Fibroblast of lung (primary cell): ENCODE measurements around the gene TOPORS. TPM values are rescaled to one million over a fixed set of nuclear protein-coding genes. Genes with fewer than 3 reads are reported as not detected.
A peak's percentile ranks its signal among the peaks of the same experiment; 100 is the strongest.

Source experiments
- DNase-seq, 2 donors: peaks; one replicate each; pipeline versions ENCODE4 v3.0.0 to v3.0.0-alpha.2; 2010; ENCODE audit warnings: low read depth in 2 of 2
- H2AFZ ChIP-seq: 2 replicates; pipeline ENCODE4 v1.5.1; 2012; ENCODE audit warnings: low read length, control low read depth, inconsistent platforms
- H3K27ac ChIP-seq: 2 replicates; pipeline ENCODE4 v1.5.1; 2011; ENCODE audit warnings: low read length, control low read depth; ENCODE audit not compliant: insufficient read depth
- H3K27me3 ChIP-seq: 2 replicates; pipeline ENCODE4 v1.5.1; 2011; ENCODE audit warnings: mild to moderate bottlenecking, low read length; ENCODE audit not compliant: control insufficient read depth, insufficient read depth
- H3K36me3 ChIP-seq: 2 replicates; pipeline ENCODE4 v1.5.1; 2011; ENCODE audit warnings: low read length; ENCODE audit not compliant: control insufficient read depth, insufficient read depth
- H3K4me1 ChIP-seq: 2 replicates; pipeline ENCODE4 v1.5.1; 2011; ENCODE audit warnings: low read length; ENCODE audit not compliant: control insufficient read depth, insufficient read depth; ENCODE audit errors: extremely low read depth
- H3K4me2 ChIP-seq: 2 replicates; pipeline ENCODE4 v1.5.1; 2011; ENCODE audit warnings: low read length, control low read depth; ENCODE audit not compliant: insufficient read depth; ENCODE audit errors: extremely low read depth
- H3K4me3 ChIP-seq, 4 experiments: fragments of 200-600 bp in 1 of 4; sonication (generic) in 1 of 4; replicated peaks in 1 of 4; 2 replicates each; pipeline ENCODE4 v1.5.1; 2011 to 2016; ENCODE audit warnings: low read length in 4 of 4, low read depth in 3 of 4, mild to moderate bottlenecking in 3 of 4, control low read depth in 2 of 4, inconsistent platforms in 1 of 4, mixed read lengths in 1 of 4; ENCODE audit not compliant: insufficient read depth in 1 of 4; ENCODE audit errors: control extremely low read depth in 1 of 4
- H3K79me2 ChIP-seq: 2 replicates; pipeline ENCODE4 v1.5.1; 2012; ENCODE audit warnings: mild to moderate bottlenecking, low read length, inconsistent platforms; ENCODE audit not compliant: control insufficient read depth, insufficient read depth
- H3K9ac ChIP-seq: 2 replicates; pipeline ENCODE4 v1.5.1; 2011; ENCODE audit warnings: mild to moderate bottlenecking, low read length, control low read depth; ENCODE audit not compliant: insufficient read depth
- H3K9me3 ChIP-seq: 2 replicates; pipeline ENCODE4 v1.5.1; 2012; ENCODE audit warnings: low read depth, low read length; ENCODE audit not compliant: control insufficient read depth, insufficient read depth
- H4K20me1 ChIP-seq: 2 replicates; pipeline ENCODE4 v1.5.1; 2011; ENCODE audit warnings: low read length; ENCODE audit not compliant: control insufficient read depth, insufficient read depth; ENCODE audit errors: extremely low read depth
- CTCF ChIP-seq, 2 donors: IDR thresholded peaks in 1 of 2; conservative IDR thresholded peaks in 1 of 2; 1 replicate in 1 of 2; 2 replicates in 1 of 2; pipeline ENCODE4 v1.5.1; 2011 to 2012; ENCODE audit warnings: low read length in 2 of 2, control low read depth in 1 of 2, inconsistent platforms in 1 of 2, low read depth in 1 of 2, mild to moderate bottlenecking in 1 of 2
- EZH2 ChIP-seq: IDR thresholded peaks from 2 replicates; pipeline ENCODE4 v1.5.1; 2012; ENCODE audit warnings: low read length, control low read depth, mild to moderate bottlenecking; ENCODE audit errors: missing control alignments
- polyA plus RNA-seq, 2 donors: library from polyadenylated mRNA; depleted of rRNA in 1 of 2; stranded (reverse) in 1 of 2; unstranded in 1 of 2; fragments of >200 nt; gene quantifications; 2 replicates each; pipeline ENCODE4 v1.2.1, GENCODE V29; 2011 to 2012; ENCODE audit warnings: missing spikeins in 1 of 2
- total RNA-seq: library from RNA; depleted of rRNA; stranded (reverse); fragments of >200 nt; gene quantifications from 2 replicates; pipeline ENCODE4 v1.2.1, GENCODE V29; 2014

Gene TOPORS
- total and polyA plus RNA-seq, 2 donors (not counting 1 experiment from before 2014, with no cell fraction given) = 20.2 to 32.0 TPM

- no peak overlapping the region for H3K27ac ChIP-seq
- peaks cover 2% of the 10 kb centered on the region for H4K20me1 ChIP-seq
- peaks cover 4% of the 10 kb centered on the region for H3K4me1 ChIP-seq
- TF ChIP-seq EZH2 (no peak), CTCF (conservative IDR thresholded peaks at IDR 0.05 in 1 of 2, IDR thresholded peaks at IDR 0.05 in 1 of 2; ENCODE audit: low read depth in 1 of 2, low read length in 2 of 2) (no peak)
- DNase-seq = no peak
- H3K27me3 ChIP-seq = no peaks in the 10 kb centered on the region
- H3K36me3 ChIP-seq = peaks cover 2% of the 10 kb centered on the region
- no peaks in the 10 kb centered on the region for H3K79me2 ChIP-seq
- no peak overlapping the region for H2AFZ ChIP-seq
- no peaks in the 10 kb centered on the region for H3K9me3 ChIP-seq
- H3K4me3 ChIP-seq = no peak overlapping the region
- H3K4me2 ChIP-seq = no peak overlapping the region
- no peak overlapping the region for H3K9ac ChIP-seq
These were observed 50.5 kb downstream of the TOPORS start for GRCh38 chr9:32501868-32502267.

GRCh38 chr9:32500768-32501167 is 51.6 kb downstream of the TOPORS start:
- Histone ChIP-seq H3K27ac (no peak overlapping the region), H3K79me2 (no peaks in the 10 kb centered on the region), H3K9ac (no peak overlapping the region), H3K4me2 (no peak overlapping the region), H4K20me1 (peaks cover 2% of the 10 kb centered on the region), H3K9me3 (no peaks in the 10 kb centered on the region), H3K4me1 (peaks cover 4% of the 10 kb centered on the region), H3K27me3 (no peaks in the 10 kb centered on the region), H3K36me3 (peaks cover 2% of the 10 kb centered on the region), H2AFZ (no peak overlapping the region), H3K4me3 (no peak overlapping the region)
- TF ChIP-seq EZH2 (no peak), CTCF (conservative IDR thresholded peaks at IDR 0.05 in 1 of 2, IDR thresholded peaks at IDR 0.05 in 1 of 2; ENCODE audit: low read depth in 1 of 2, low read length in 2 of 2) (no peak)
- DNase-seq = peak; percentile 28 to 65

GRCh38 chr9:32497921-32498320 is 54.5 kb downstream of the TOPORS start:
- Histone ChIP-seq H3K79me2 (no peaks in the 10 kb centered on the region), H3K4me2 (no peak overlapping the region), H3K9ac (no peak overlapping the region), H4K20me1 (peaks cover 2% of the 10 kb centered on the region), H3K27ac (no peak overlapping the region), H3K4me1 (peaks cover 2% of the 10 kb centered on the region), H3K4me3 (no peak overlapping the region), H3K36me3 (peaks cover 2% of the 10 kb centered on the region), H2AFZ (no peak overlapping the region), H3K27me3 (no peaks in the 10 kb centered on the region), H3K9me3 (no peaks in the 10 kb centered on the region)
- TF ChIP-seq EZH2 (no peak), CTCF (conservative IDR thresholded peaks at IDR 0.05 in 1 of 2, IDR thresholded peaks at IDR 0.05 in 1 of 2; ENCODE audit: low read depth in 1 of 2, low read length in 2 of 2) (no peak)
- no peak for DNase-seq
